Large intestine (tissue), 3 donors: ENCODE results near the gene YWHAQ. TPM values are rescaled to one million over a fixed set of nuclear protein-coding genes. Genes with fewer than 3 reads are reported as not detected.

Experiments
- DNase-seq, 2 donors: peaks; one replicate each; pipeline versions ENCODE4 v3.0.0 to v3.0.0-alpha.2; 2013
- H3K27ac ChIP-seq: one replicate; pipeline ENCODE4 v1.5.1; 2013; ENCODE audit warnings: low read length
- H3K27me3 ChIP-seq: 2 replicates; pipeline ENCODE4 v1.6.1; 2013; ENCODE audit warnings: low read length; ENCODE audit not compliant: control insufficient read depth, insufficient read depth
- H3K36me3 ChIP-seq: 2 replicates; pipeline ENCODE4 v1.6.1; 2013; ENCODE audit warnings: low read length; ENCODE audit not compliant: control insufficient read depth, insufficient read depth
- H3K4me1 ChIP-seq: one replicate; pipeline ENCODE4 v1.6.1; 2013; ENCODE audit warnings: low read length; ENCODE audit not compliant: control insufficient read depth, insufficient read depth
- H3K4me3 ChIP-seq: one replicate; pipeline ENCODE4 v1.5.1; 2013; ENCODE audit warnings: low read length
- H3K9me3 ChIP-seq: one replicate; pipeline ENCODE4 v1.6.1; 2013; ENCODE audit warnings: mild to moderate bottlenecking, low read depth, low read length, moderate library complexity; ENCODE audit not compliant: control insufficient read depth
- WGBS: methylation state at CpG from one replicate; pipeline ENCODE4 v1.1.5; 2013; ENCODE audit warnings: low lambda C conversion rate; ENCODE audit not compliant: insufficient coverage; 5-methylcytosine and 5-hydroxymethylcytosine counted together
- polyA plus RNA-seq: library from polyadenylated mRNA; unstranded; fragments of 120-200 nt; gene quantifications from one replicate; pipeline ENCODE4 v1.2.1, GENCODE V29; 2013

The YWHAQ gene
- polyA plus RNA-seq, 1 donor = 234 TPM

GRCh38 chr2:9657083-9657482 lies 26.3 kb upstream of the YWHAQ start:
- H3K27me3 ChIP-seq = no peaks in the 10 kb centered on the region
- H3K27ac ChIP-seq = no peak overlapping the region
- H3K9me3 ChIP-seq = no peaks in the 10 kb centered on the region
- WGBS = no CpG with 5 or more reads among the region's 6 CpGs
- H3K4me3 ChIP-seq = no peak overlapping the region
- no peaks in the 10 kb centered on the region for H3K4me1 ChIP-seq
- DNase-seq = no peak
- no peaks in the 10 kb centered on the region for H3K36me3 ChIP-seq

GRCh38 chr2:9656270-9656766 lies 25.5 kb upstream of the YWHAQ start:
- Histone ChIP-seq H3K4me3 (no peak overlapping the region), H3K4me1 (no peaks in the 10 kb centered on the region), H3K27me3 (no peaks in the 10 kb centered on the region), H3K9me3 (no peaks in the 10 kb centered on the region), H3K27ac (no peak overlapping the region), H3K36me3 (no peaks in the 10 kb centered on the region)
- WGBS = no CpG with 5 or more reads among the region's 11 CpGs
- DNase-seq = no peak

- Histone ChIP-seq H3K27ac (no peak overlapping the region), H3K4me1 (no peaks in the 10 kb centered on the region), H3K4me3 (no peak overlapping the region), H3K9me3 (no peaks in the 10 kb centered on the region), H3K27me3 (no peaks in the 10 kb centered on the region), H3K36me3 (no peaks in the 10 kb centered on the region)
- WGBS = 100% methylated on average over 1 of the region's 13 CpGs
- DNase-seq = no peak
Observed at GRCh38 chr2:9655441-9656269, 24.9 kb upstream of the YWHAQ start.

- no peaks in the 10 kb centered on the region for H3K4me1 ChIP-seq
- H3K27ac ChIP-seq = no peak overlapping the region
- no peaks in the 10 kb centered on the region for H3K27me3 ChIP-seq
- WGBS = no CpG with 5 or more reads among the region's 6 CpGs
- no peaks in the 10 kb centered on the region for H3K9me3 ChIP-seq
- no peak for DNase-seq
- H3K36me3 ChIP-seq = no peaks in the 10 kb centered on the region
- H3K4me3 ChIP-seq = no peak overlapping the region
Observed at GRCh38 chr2:9654452-9655100, 23.8 kb upstream of the YWHAQ start.

GRCh38 chr2:9653485-9654271 lies 22.9 kb upstream of the YWHAQ start:
- 69% methylated on average over 2 of the region's 10 CpGs for WGBS
- DNase-seq = no peak
- no peaks in the 10 kb centered on the region for H3K36me3 ChIP-seq
- H3K4me3 ChIP-seq = no peak overlapping the region
- H3K9me3 ChIP-seq = no peaks in the 10 kb centered on the region
- no peak overlapping the region for H3K27ac ChIP-seq
- H3K27me3 ChIP-seq = no peaks in the 10 kb centered on the region
- H3K4me1 ChIP-seq = no peaks in the 10 kb centered on the region

GRCh38 chr2:9652898-9653479 lies 22.2 kb upstream of the YWHAQ start:
- H3K4me3 ChIP-seq = no peak overlapping the region
- no CpG with 5 or more reads among the region's 5 CpGs for WGBS

GRCh38 chr2:9652267-9652666 lies 21.5 kb upstream of the YWHAQ start:
- H3K27ac ChIP-seq = no peak overlapping the region
- H3K27me3 ChIP-seq = no peaks in the 10 kb centered on the region
- no peaks in the 10 kb centered on the region for H3K9me3 ChIP-seq
- no peaks in the 10 kb centered on the region for H3K4me1 ChIP-seq
- no peaks in the 10 kb centered on the region for H3K36me3 ChIP-seq
- no peak for DNase-seq
- WGBS = 100% methylated on average over 1 of the region's 1 CpG
- no peak overlapping the region for H3K4me3 ChIP-seq

More at GRCh38 chr2:9652898-9653479, 22.2 kb upstream of the YWHAQ start:
- H3K36me3 ChIP-seq = no peaks in the 10 kb centered on the region
- H3K4me1 ChIP-seq = no peaks in the 10 kb centered on the region
- no peaks in the 10 kb centered on the region for H3K9me3 ChIP-seq
- no peak overlapping the region for H3K27ac ChIP-seq
- no peaks in the 10 kb centered on the region for H3K27me3 ChIP-seq
- no peak for DNase-seq

GRCh38 chr2:9650119-9650821 lies 19.5 kb upstream of the YWHAQ start:
- Histone ChIP-seq H3K36me3 (no peaks in the 10 kb centered on the region), H3K4me3 (no peak overlapping the region), H3K4me1 (peaks cover 3% of the 10 kb centered on the region), H3K27ac (no peak overlapping the region), H3K27me3 (no peaks in the 10 kb centered on the region), H3K9me3 (no peaks in the 10 kb centered on the region)
- WGBS = no CpG with 5 or more reads among the region's 4 CpGs
- no peak for DNase-seq

- no peak for DNase-seq
- WGBS = no CpG with 5 or more reads among the region's 6 CpGs
- H3K27ac ChIP-seq = no peak overlapping the region
- H3K27me3 ChIP-seq = no peaks in the 10 kb centered on the region
- no peaks in the 10 kb centered on the region for H3K9me3 ChIP-seq
- H3K4me1 ChIP-seq = peaks cover 12% of the 10 kb centered on the region
- H3K36me3 ChIP-seq = no peaks in the 10 kb centered on the region
- H3K4me3 ChIP-seq = no peak overlapping the region
Observed at GRCh38 chr2:9649261-9649660, 18.5 kb upstream of the YWHAQ start.
